ENCODE measurements around the gene ATAD5. TPM values are rescaled to one million over a fixed set of nuclear protein-coding genes. Genes with fewer than 3 reads are reported as not detected.
"Not testable (repeated sequence)": the region's sequence is repeated elsewhere in the genome, so short reads cannot be mapped to it uniquely, and the experiment has no call there.

The ATAD5 gene
- total RNA-seq, 3 donors from 2014 or later: 20.1 to 23.3 (median 20.6) TPM

GRCh38 chr17:30814860-30815259 lies 16.9 kb upstream of the ATAD5 start:
- not testable (repeated sequence) for H3K4me3 Mint-ChIP-seq; H3K9me3 Mint-ChIP-seq; H3K36me3 Mint-ChIP-seq (ENCODE audit: insufficient read depth); ATAC-seq; H3K27me3 Mint-ChIP-seq (ENCODE audit: low read depth); DNase-seq
- H3K4me1 Mint-ChIP-seq (ENCODE audit: low read depth): peaks cover 59% of the 10 kb centered on the region

GRCh38 chr17:30816165-30816564 lies 15.6 kb upstream of the ATAD5 start:
- no peak for DNase-seq
- no peaks in the 10 kb centered on the region for H3K9me3 Mint-ChIP-seq
- H3K36me3 Mint-ChIP-seq (ENCODE audit: insufficient read depth): peaks cover 8% of the 10 kb centered on the region
- no peak overlapping the region for H3K4me3 Mint-ChIP-seq
- no peak for ATAC-seq
- H3K27me3 Mint-ChIP-seq (ENCODE audit: low read depth): no peaks in the 10 kb centered on the region
- peaks cover 60% of the 10 kb centered on the region for H3K4me1 Mint-ChIP-seq (ENCODE audit: low read depth)

GRCh38 chr17:30819971-30820705 lies 11.6 kb upstream of the ATAD5 start:
- ATAC-seq (no peak), DNase-seq (no peak)
- peaks cover 55% of the 10 kb centered on the region for H3K4me1 Mint-ChIP-seq (ENCODE audit: low read depth)
- peak overlapping the region; percentile 99 for H3K4me3 Mint-ChIP-seq
- no peaks in the 10 kb centered on the region for H3K27me3 Mint-ChIP-seq (ENCODE audit: low read depth)
- peaks cover 5% of the 10 kb centered on the region for H3K36me3 Mint-ChIP-seq (ENCODE audit: insufficient read depth)
- H3K9me3 Mint-ChIP-seq: no peaks in the 10 kb centered on the region

- peaks cover 51% of the 10 kb centered on the region for H3K4me1 Mint-ChIP-seq (ENCODE audit: low read depth)
- H3K27me3 Mint-ChIP-seq (ENCODE audit: low read depth): no peaks in the 10 kb centered on the region
- ATAC-seq: no peak
- no peak for DNase-seq
- H3K4me3 Mint-ChIP-seq: peak overlapping the region; percentile 99
- H3K36me3 Mint-ChIP-seq (ENCODE audit: insufficient read depth): peaks cover 5% of the 10 kb centered on the region
- no peaks in the 10 kb centered on the region for H3K9me3 Mint-ChIP-seq
These were observed 9.7 kb upstream of the ATAD5 start for GRCh38 chr17:30821871-30822723.

- ATAC-seq; H3K27me3 Mint-ChIP-seq (ENCODE audit: low read depth); DNase-seq; H3K36me3 Mint-ChIP-seq (ENCODE audit: insufficient read depth); H3K9me3 Mint-ChIP-seq: not testable (repeated sequence)
- peak overlapping the region; percentile 99 for H3K4me3 Mint-ChIP-seq
- H3K4me1 Mint-ChIP-seq (ENCODE audit: low read depth): peaks cover 51% of the 10 kb centered on the region
These were observed 8.8 kb upstream of the ATAD5 start for GRCh38 chr17:30822919-30823318.

- Mint-ChIP-seq H3K27me3 (ENCODE audit: low read depth) (no peaks in the 10 kb centered on the region), H3K36me3 (ENCODE audit: insufficient read depth) (peaks cover 5% of the 10 kb centered on the region), H3K4me1 (ENCODE audit: low read depth) (peaks cover 50% of the 10 kb centered on the region), H3K9me3 (no peaks in the 10 kb centered on the region), H3K4me3 (peak overlapping the region; percentile 99)
- no peak for ATAC-seq
- no peak for DNase-seq
These were observed 8.3 kb upstream of the ATAD5 start for GRCh38 chr17:30823421-30823820.

GRCh38 chr17:30824002-30824355 lies 7.8 kb upstream of the ATAD5 start:
- peak; percentile 16 to 20 for ATAC-seq
- Mint-ChIP-seq H3K4me1 (ENCODE audit: low read depth) (peaks cover 44% of the 10 kb centered on the region), H3K36me3 (ENCODE audit: insufficient read depth) (peaks cover 3% of the 10 kb centered on the region), H3K9me3 (no peaks in the 10 kb centered on the region), H3K27me3 (ENCODE audit: low read depth) (no peaks in the 10 kb centered on the region), H3K4me3 (peak overlapping the region; percentile 99)
- DNase-seq: peak; percentile 14

GRCh38 chr17:30824356-30825145 lies 7.2 kb upstream of the ATAD5 start, which contains the start of gene CRLF3:
CRLF3 (minus strand) TSS chr17:30824692; CDS start chr17:30824651, 41 bp downstream.
- H3K4me1 Mint-ChIP-seq (ENCODE audit: low read depth): peaks cover 38% of the 10 kb centered on the region
- H3K36me3 Mint-ChIP-seq (ENCODE audit: insufficient read depth): no peaks in the 10 kb centered on the region
- no peaks in the 10 kb centered on the region for H3K9me3 Mint-ChIP-seq
- no peaks in the 10 kb centered on the region for H3K27me3 Mint-ChIP-seq (ENCODE audit: low read depth)
- ATAC-seq (peak; percentile 97 to 98), DNase-seq (peak; percentile 84)
- H3K4me3 Mint-ChIP-seq: peak within 1 kb of the TSS; percentile 99

- H3K4me3 Mint-ChIP-seq: no peak overlapping the region
- H3K4me1 Mint-ChIP-seq (ENCODE audit: low read depth): peaks cover 27% of the 10 kb centered on the region
- DNase-seq: no peak
- H3K36me3 Mint-ChIP-seq (ENCODE audit: insufficient read depth): no peaks in the 10 kb centered on the region
- H3K27me3 Mint-ChIP-seq (ENCODE audit: low read depth): no peaks in the 10 kb centered on the region
- H3K9me3 Mint-ChIP-seq: no peaks in the 10 kb centered on the region
- ATAC-seq: no peak
These were observed 4.7 kb upstream of the ATAD5 start for GRCh38 chr17:30827082-30827481.

GRCh38 chr17:30829022-30829421 lies 2.7 kb upstream of the ATAD5 start:
- H3K9me3 Mint-ChIP-seq: no peaks in the 10 kb centered on the region
- no peaks in the 10 kb centered on the region for H3K27me3 Mint-ChIP-seq (ENCODE audit: low read depth)
- no peak for ATAC-seq
- DNase-seq: no peak
- H3K4me3 Mint-ChIP-seq: no peak overlapping the region
- no peaks in the 10 kb centered on the region for H3K36me3 Mint-ChIP-seq (ENCODE audit: insufficient read depth)
- H3K4me1 Mint-ChIP-seq (ENCODE audit: low read depth): peaks cover 32% of the 10 kb centered on the region

GRCh38 chr17:30831257-30831656 lies 509 bp upstream of the ATAD5 start:
- peak; percentile 27 to 36 for ATAC-seq
- Mint-ChIP-seq H3K9me3 (no peaks in the 10 kb centered on the region), H3K36me3 (ENCODE audit: insufficient read depth) (no peaks in the 10 kb centered on the region), H3K4me3 (peak overlapping the region; percentile 96), H3K4me1 (ENCODE audit: low read depth) (peaks cover 26% of the 10 kb centered on the region), H3K27me3 (ENCODE audit: low read depth) (no peaks in the 10 kb centered on the region)
- DNase-seq: no peak

- ATAC-seq: peak in 1 of 2 donors; percentile 8
- DNase-seq: no peak
- no peaks in the 10 kb centered on the region for H3K9me3 Mint-ChIP-seq
- peak overlapping the region; percentile 96 for H3K4me3 Mint-ChIP-seq
- H3K4me1 Mint-ChIP-seq (ENCODE audit: low read depth): peaks cover 25% of the 10 kb centered on the region
- no peaks in the 10 kb centered on the region for H3K27me3 Mint-ChIP-seq (ENCODE audit: low read depth)
- no peaks in the 10 kb centered on the region for H3K36me3 Mint-ChIP-seq (ENCODE audit: insufficient read depth)
These were observed 815 bp downstream of the ATAD5 start for GRCh38 chr17:30832438-30833124.

- ATAC-seq (no peak), DNase-seq (no peak)
- Mint-ChIP-seq H3K27me3 (ENCODE audit: low read depth) (no peaks in the 10 kb centered on the region), H3K4me1 (ENCODE audit: low read depth) (no peaks in the 10 kb centered on the region), H3K4me3 (no peak overlapping the region), H3K9me3 (no peaks in the 10 kb centered on the region), H3K36me3 (ENCODE audit: insufficient read depth) (peaks cover 15% of the 10 kb centered on the region)
These were observed 6.5 kb downstream of the ATAD5 start for GRCh38 chr17:30838202-30838807.

All from activated T-cell treated with anti-CD3 and anti-CD28 coated beads, Interleukin-2, amount 50 U/mL, for 4 hours (primary cell).